ENCODE data around the gene TIGAR. TPM values are rescaled to one million over a fixed set of nuclear protein-coding genes. Genes with fewer than 3 reads are reported as not detected.

TIGAR gene
- total RNA-seq, 4 donors from 2014 or later, result 1.7 to 8.0 (median 3.0) TPM

DNA sequence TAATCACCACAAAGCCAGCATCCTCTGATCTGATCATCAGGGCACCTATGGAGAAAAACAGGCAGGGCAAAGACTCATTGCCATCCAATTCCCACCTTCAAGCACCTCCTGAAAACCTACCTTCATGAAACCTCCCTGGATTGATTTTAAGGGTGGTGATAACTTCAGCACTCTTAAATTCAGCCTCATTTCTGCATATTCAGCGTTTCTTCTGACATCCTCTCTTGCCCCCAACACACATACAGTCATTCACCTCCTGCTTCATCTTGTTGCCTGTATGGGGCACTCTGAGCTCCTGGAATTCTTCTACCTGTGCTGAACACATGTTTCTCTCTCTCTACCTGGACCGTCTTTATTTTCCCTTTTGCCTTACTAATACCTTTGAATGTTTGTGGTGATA is 51.6 kb downstream of the TIGAR start:
- TF ChIP-seq, protein P1, sequence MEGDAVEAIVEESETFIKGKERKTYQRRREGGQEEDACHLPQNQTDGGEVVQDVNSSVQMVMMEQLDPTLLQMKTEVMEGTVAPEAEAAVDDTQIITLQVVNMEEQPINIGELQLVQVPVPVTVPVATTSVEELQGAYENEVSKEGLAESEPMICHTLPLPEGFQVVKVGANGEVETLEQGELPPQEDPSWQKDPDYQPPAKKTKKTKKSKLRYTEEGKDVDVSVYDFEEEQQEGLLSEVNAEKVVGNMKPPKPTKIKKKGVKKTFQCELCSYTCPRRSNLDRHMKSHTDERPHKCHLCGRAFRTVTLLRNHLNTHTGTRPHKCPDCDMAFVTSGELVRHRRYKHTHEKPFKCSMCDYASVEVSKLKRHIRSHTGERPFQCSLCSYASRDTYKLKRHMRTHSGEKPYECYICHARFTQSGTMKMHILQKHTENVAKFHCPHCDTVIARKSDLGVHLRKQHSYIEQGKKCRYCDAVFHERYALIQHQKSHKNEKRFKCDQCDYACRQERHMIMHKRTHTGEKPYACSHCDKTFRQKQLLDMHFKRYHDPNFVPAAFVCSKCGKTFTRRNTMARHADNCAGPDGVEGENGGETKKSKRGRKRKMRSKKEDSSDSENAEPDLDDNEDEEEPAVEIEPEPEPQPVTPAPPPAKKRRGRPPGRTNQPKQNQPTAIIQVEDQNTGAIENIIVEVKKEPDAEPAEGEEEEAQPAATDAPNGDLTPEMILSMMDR (IDR thresholded peaks at IDR 0.05), result no peak
- TF ChIP-seq POLR2A (IDR thresholded peaks at IDR 0.05), result no peak
- H3K9me3 ChIP-seq, result no peaks in the 10 kb centered on the region
- no peak overlapping the region for H3K27ac ChIP-seq
- H3K4me3 ChIP-seq, result no peak overlapping the region
- H3K4me1 ChIP-seq, result no peaks in the 10 kb centered on the region
- no peaks in the 10 kb centered on the region for H3K27me3 ChIP-seq
- no peaks in the 10 kb centered on the region for H3K36me3 ChIP-seq
- DNase-seq, result no peak

DNA sequence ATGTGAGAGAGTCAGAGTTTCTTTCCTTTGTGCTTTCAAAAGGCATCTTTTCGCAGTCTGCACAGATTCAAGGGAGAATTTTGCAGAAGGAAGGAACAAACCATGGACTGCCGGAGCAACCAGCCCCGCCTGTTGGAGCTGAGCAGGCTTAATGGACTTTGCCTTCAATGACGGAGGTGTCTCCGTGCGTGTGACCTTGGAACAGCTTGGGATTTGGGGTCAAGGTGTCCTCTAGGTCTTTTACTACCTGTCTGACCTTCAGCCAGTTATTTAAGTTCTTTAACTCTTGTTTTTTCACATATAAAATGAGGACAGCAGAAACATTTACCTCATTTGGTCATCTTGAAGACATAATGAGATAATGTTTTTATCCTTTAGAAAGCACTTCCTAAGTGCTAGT is 54.4 kb downstream of the TIGAR start:
- no peak overlapping the region for H3K27ac ChIP-seq
- no peak overlapping the region for H3K4me3 ChIP-seq
- H3K27me3 ChIP-seq, result no peaks in the 10 kb centered on the region
- DNase-seq, result no peak
- no peaks in the 10 kb centered on the region for H3K36me3 ChIP-seq
- TF ChIP-seq, protein P1 (IDR thresholded peaks at IDR 0.05), result no peak
- no peak for TF ChIP-seq POLR2A (IDR thresholded peaks at IDR 0.05)
- no peaks in the 10 kb centered on the region for H3K4me1 ChIP-seq
- no peaks in the 10 kb centered on the region for H3K9me3 ChIP-seq

DNA sequence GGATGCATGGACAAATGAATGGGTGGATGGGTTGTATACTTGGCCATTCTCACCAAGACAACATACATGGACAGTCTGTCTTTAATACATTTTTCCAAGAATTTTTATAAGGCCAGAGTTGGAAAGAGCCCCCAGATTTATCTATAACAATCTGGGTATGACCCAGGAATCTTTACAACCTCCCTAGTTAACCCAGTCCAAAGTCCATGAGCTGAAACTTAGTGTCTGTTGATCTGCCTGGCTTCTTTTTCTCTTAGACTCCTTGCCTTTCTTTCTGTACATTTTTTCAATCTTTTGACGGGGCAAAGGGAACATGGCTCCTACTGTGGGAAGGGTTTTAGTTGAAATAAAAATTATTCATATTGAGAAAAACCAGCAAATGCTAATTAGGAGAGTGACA is 57.8 kb downstream of the TIGAR start:
- DNase-seq, result no peak
- Histone ChIP-seq H3K36me3 (no peaks in the 10 kb centered on the region), H3K9me3 (no peaks in the 10 kb centered on the region), H3K27ac (no peak overlapping the region), H3K4me3 (no peak overlapping the region), H3K27me3 (no peaks in the 10 kb centered on the region), H3K4me1 (no peaks in the 10 kb centered on the region)
- TF ChIP-seq POLR2A (IDR thresholded peaks at IDR 0.05), result no peak
- TF ChIP-seq, protein P1 (IDR thresholded peaks at IDR 0.05), result no peak

DNA sequence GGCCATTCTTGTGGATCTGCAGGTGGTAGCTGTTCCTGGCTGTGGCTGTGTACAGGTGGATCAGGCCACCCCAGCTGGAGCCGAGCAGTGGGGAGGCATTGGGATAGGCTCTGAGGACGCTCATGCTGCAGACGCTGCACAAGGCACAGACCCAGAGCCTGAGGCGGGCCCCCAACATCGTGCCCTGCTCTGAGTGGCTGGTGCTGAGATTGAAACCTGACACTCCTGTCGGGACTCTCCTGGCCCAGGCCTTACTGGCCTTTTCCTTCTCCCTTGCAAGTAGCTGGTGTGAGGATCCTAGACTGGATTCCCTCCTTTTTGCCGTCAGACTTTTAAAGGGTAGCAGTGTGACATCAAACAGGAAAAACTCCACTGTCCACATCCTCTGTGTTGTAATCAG is 58.4 kb downstream of the TIGAR start, which contains the start of gene FGF23:
TSS of gene FGF23 (minus strand) at position 308 of the 400 bp plus-strand sequence. CDS start at position 178, 130 bp downstream.
- Histone ChIP-seq H3K36me3 (no peaks in the 10 kb centered on the region), H3K4me3 (no peak within 1 kb of the TSS), H3K27me3 (no peaks in the 10 kb centered on the region), H3K4me1 (no peaks in the 10 kb centered on the region), H3K27ac (no peak within 1 kb of the TSS), H3K9me3 (no peaks in the 10 kb centered on the region)
- TF ChIP-seq, protein P1 (IDR thresholded peaks at IDR 0.05), result no peak
- TF ChIP-seq POLR2A (IDR thresholded peaks at IDR 0.05), result no peak
- no peak for DNase-seq

DNA sequence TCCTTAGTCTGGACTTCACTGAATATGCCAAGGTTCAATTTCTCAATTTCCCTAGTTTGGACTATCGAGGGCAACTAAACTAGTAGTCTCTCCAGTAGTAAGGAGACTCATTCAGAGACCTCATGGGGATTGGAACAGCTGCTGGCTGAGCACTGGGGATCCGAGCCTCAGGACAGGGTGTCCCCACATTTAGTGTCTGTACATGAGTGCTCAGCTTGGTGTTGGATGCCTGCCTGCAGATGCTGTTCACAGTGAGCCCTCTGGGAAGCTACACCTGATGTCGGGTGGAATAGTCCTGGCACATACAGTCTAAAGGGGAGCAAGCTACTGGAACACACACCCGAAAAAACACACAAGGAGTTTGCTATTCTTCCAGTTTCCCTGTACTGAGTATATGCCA is 59.3 kb downstream of the TIGAR start:
- H3K27me3 ChIP-seq, result no peaks in the 10 kb centered on the region
- no peaks in the 10 kb centered on the region for H3K4me1 ChIP-seq
- H3K4me3 ChIP-seq, result no peak overlapping the region
- H3K9me3 ChIP-seq, result no peaks in the 10 kb centered on the region
- TF ChIP-seq, protein P1 (IDR thresholded peaks at IDR 0.05), result no peak
- TF ChIP-seq POLR2A (IDR thresholded peaks at IDR 0.05), result no peak
- H3K27ac ChIP-seq, result no peak overlapping the region
- DNase-seq, result no peak
- H3K36me3 ChIP-seq, result no peaks in the 10 kb centered on the region

DNA sequence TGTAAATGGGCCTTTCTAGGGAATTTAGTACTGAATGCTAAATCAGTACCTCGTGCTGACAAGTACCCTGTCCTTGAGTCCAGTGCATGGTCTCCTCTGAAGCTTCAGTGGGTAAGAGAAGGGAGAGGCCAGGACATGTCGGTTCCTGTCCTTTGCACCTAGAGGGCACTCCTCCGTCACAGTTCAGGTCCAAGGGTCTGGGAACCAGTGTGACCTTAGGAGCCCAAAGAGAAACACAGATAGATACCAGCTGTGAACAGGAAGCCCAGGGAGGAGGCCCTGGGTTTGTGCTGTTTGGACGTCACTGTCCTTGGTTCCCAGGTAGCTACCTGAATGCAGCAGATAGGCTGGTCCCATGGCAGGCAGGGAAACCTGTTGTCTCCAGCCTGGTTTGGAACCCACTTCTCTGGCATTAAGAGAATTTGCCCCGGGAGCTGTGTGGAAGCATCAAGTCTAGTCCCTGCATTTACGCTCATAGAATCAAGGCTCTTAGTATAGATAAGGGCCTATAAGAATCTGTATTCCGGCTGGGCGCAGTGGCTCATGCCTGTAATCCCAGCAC is 62.4 kb downstream of the TIGAR start:
- H3K9me3 ChIP-seq, result no peaks in the 10 kb centered on the region
- H3K4me1 ChIP-seq, result no peaks in the 10 kb centered on the region
- H3K27ac ChIP-seq, result no peak overlapping the region
- H3K36me3 ChIP-seq, result no peaks in the 10 kb centered on the region
- no peak overlapping the region for H3K4me3 ChIP-seq
- no peaks in the 10 kb centered on the region for H3K27me3 ChIP-seq
- TF ChIP-seq, protein P1 (IDR thresholded peaks at IDR 0.05), result no peak
- no peak for TF ChIP-seq POLR2A (IDR thresholded peaks at IDR 0.05)
- no peak for DNase-seq
